GM19468 (cell line): ENCODE data around the gene ZNF687.
"Not testable (repeated sequence)": the region's sequence is repeated elsewhere in the genome, so short reads cannot be mapped to it uniquely, and the experiment has no call there.

Experiments
- ATAC-seq: cut with Tn5 transposase; IDR thresholded peaks from one replicate; pipeline ENCODE4 v1.9.1; 2021; ENCODE audit warnings: mild to moderate bottlenecking, moderate library complexity, moderate number of reproducible peaks; ENCODE audit not compliant: unreplicated experiment; ENCODE audit errors: extremely low read depth

Gene ZNF687

GRCh38 chr1:151281969-151282882, at the start of gene ZNF687:
Gene ZNF687 (plus strand): TSS chr1:151282299. CDS start chr1:151286292, 3,993 bp downstream.
- peak; percentile 89 for ATAC-seq

- no peak for ATAC-seq
Observed at GRCh38 chr1:151235235-151235634, 46.9 kb upstream of the ZNF687 start.

GRCh38 chr1:151237678-151238466, 44.2 kb upstream of the ZNF687 start:
- ATAC-seq = no peak

GRCh38 chr1:151238467-151238739, 43.7 kb upstream of the ZNF687 start:
- ATAC-seq = no peak

- ATAC-seq = no peak
Observed at GRCh38 chr1:151242442-151242841, 39.7 kb upstream of the ZNF687 start.

DNA sequence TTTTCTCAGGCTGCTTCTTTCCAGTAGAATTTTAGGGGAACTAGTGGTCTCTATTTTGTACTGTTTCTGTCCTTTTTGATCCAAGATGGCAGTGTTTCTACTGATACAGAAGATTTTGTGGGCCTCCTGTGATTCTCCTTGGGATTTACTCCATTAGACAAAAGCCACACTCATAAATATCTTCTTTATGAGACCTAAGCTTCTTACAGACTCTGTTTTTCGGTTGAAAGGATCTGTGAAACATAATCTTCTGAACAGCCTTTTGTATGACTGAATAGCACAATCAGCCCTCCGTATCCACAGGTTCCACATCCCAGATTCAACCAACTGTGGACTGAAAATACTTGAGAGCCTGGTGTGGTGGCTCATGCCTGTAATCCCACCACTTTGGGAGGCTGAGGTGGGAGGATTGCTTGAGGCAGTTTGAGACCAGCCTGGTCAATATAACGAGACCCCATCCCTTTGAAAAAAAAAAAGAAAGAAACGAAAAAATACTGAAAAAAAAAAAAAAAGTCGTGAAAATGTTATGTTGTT, 38.3 kb upstream of the ZNF687 start:
- no peak for ATAC-seq

DNA sequence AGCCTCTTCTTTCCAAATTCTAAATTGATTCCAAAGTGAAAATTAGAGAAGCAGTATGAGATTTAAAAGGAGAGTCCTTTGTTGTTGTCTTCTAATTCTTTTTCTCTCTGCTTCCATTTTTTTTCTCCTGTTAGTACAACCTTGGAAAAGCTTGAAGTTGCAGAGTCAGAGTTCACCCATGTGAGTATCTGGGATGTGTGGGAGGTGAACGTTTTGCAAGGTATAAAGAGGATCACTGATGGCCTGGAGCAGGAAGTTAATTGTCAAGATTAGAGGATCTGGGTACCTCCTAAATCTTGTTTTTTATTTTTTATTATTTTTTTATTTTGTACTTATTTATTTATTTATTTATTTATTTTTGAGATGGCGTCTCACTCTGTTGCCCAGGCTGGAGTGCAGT, 35.3 kb upstream of the ZNF687 start:
- no peak for ATAC-seq

- no peak for ATAC-seq
Observed at GRCh38 chr1:151251656-151252470, 30.2 kb upstream of the ZNF687 start.

DNA sequence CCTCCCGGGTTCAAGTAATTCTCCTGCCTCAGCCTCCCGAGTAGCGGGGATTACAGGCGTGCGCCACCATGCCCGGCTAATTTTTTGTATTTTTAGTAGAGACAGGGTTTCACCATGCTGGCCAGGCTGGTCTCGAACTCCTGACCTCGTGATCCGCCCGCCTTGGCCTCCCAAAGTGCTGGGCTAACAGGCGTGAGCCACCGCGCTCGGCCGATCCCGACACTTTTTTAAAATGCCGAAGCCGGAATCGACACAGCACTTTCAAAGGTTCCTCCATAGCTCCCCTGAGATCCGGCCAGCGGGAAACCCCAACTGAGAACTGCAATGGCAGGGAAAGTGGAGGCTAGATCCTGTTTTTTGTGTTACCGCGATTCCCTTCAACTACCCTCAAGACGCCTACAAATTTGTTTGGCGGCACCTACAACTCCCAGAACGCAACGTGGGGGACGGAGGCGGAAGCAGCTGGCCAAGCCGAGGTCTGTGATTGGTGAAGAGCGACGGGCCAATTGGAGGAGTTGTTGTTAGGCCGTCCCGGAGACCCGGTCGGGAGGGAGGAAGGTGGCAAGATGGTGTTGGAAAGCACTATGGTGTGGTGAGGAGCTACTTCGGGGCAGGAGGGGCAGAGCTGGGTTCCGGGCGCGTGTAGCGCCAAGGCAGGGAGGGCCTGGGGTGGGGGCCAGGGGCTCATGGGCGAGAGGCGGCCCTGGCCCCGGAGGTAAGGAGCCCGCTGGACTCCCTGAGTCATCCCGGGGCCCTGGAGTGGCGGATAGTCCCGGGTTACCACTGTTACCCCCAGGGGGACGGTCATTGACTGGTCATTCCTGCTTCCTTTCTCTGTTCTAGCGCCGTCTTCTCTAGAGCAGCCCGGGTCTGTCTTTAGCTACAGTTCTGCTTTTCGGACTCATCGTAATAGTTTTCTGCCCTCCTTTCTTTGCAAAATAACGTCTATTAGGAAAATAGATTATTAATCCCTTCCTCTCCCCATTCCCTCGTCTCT, 27.6 kb upstream of the ZNF687 start, which contains the start of gene PSMD4:
Gene PSMD4, plus strand, starts transcription at position 518 of the 997 bp plus-strand sequence. Its CDS starts 49 bp downstream, at position 567.
- ATAC-seq = peak; percentile 77

DNA sequence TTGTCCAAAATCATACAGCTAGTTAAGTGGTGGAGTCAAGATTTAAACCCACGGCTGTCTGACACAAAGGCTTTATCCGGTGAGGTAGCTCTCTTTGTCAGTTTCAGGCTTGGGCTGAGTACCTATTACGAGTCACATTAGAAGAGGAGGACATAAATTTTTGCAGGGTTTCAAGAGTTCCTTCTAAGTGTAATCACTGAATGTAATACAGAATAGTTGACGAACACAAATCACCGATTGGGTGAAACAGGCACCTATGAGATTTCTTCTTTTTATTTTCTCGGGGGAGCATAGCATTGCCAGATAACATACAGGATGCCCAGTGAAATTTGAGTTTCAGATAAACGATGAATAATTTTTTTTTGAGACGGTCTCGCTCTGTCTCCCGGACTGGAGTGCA, 26.7 kb upstream of the ZNF687 start:
- ATAC-seq = no peak

DNA sequence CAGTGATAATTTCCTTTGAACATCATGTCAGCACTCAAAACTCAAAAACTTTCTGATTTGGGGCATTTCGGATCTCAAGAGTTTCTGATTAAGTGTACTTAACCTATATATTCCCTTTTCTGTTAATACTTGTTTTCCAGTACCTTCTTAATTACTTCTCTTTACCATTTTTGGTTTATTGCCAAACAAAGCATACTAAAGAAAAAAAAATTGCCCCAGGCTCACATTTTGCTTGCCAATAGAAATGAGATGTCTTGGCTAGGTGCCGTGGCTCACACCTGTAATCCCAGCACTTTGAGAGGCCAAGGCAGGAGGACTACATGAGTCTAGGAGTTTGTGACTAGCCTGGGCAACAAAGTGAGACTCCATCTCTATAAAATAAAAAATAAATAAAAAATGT, 22.7 kb upstream of the ZNF687 start:
- ATAC-seq = no peak

GRCh38 chr1:151265446-151266236, 16.5 kb upstream of the ZNF687 start:
- no peak for ATAC-seq

DNA sequence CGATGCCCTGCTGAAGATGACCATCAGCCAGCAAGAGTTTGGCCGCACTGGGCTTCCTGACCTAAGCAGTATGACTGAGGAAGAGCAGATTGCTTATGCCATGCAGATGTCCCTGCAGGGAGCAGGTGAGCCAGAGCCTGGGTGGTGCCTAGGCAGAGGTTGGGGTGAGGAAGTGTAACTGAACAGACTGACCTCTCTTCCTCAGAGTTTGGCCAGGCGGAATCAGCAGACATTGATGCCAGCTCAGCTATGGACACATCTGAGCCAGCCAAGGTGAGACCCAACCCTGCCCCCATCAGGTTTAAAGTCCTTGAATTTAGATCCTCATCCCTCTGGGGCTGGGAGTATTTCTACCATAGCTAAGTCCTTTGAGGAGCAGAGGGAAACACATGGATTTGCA, 15.8 kb upstream of the ZNF687 start:
- ATAC-seq = no peak

DNA sequence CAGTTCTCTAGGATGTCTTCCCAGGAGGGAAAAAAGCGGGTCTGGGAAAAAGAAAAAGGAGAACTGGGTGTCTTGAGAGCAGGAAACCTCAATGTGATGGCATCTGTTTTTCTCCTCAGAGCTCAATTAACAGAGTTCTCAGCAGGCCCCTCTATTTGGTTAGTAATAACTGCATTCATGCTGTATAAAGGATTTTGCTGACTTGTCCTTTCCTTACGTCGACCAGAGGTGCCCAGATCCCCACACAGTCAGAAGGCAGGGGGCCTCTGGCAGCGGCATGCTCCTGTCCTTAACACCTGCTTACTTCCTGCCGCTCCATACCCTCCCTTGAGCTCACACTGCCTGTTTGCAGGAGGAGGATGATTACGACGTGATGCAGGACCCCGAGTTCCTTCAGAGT, 15.3 kb upstream of the ZNF687 start:
- no peak for ATAC-seq

DNA sequence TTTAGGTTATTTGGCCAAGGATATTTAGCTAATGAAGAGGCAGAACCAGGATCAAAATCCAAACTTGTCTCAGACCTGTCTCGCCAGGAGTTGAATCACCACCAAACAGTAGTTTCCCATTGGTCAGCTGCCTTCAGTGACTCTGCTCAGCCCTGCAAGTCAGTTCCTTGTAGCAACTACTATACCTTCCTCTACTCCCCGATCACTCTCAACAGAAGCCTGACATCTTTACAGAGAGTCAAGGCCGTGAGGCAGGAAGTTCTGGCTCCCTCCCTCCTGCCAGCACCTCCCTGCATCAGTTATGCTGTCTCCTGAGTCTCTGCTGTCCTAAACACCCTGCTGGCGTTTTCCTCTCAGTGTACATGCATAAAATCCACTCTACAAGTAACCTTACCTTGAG, 14.3 kb upstream of the ZNF687 start:
- no peak for ATAC-seq

DNA sequence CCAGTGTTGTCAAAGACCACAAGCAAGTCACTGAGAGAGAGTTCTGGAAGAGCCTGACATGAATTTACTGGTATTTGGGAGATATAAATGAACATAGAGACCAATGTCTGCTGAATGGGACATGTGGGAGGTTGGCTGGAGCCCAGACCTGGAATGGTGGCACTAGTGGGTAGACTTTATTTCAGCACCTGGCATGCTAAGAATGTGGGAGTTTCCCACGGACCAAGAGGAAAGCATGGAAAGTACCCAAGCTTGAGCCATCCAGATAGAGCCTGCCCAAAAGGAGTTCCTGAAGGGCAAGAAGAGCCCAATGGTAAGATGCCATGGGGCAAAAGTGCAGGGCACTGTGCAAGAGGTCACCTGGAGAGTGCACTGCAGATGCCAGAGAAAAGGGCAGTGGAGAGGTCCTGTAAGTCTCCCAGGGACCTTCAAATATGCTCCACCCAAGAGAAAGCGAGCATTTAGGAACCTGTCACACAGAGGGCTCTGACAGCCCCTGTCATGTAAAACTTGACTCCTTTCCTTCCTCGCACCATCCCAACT, 8.1 kb upstream of the ZNF687 start:
- no peak for ATAC-seq

GRCh38 chr1:151275341-151275740, 6.8 kb upstream of the ZNF687 start:
- ATAC-seq = not testable (repeated sequence)

GRCh38 chr1:151277249-151277648, 4.8 kb upstream of the ZNF687 start:
- ATAC-seq = no peak
